ENCODE results near the gene TPGS1.

TPGS1 gene

DNA sequence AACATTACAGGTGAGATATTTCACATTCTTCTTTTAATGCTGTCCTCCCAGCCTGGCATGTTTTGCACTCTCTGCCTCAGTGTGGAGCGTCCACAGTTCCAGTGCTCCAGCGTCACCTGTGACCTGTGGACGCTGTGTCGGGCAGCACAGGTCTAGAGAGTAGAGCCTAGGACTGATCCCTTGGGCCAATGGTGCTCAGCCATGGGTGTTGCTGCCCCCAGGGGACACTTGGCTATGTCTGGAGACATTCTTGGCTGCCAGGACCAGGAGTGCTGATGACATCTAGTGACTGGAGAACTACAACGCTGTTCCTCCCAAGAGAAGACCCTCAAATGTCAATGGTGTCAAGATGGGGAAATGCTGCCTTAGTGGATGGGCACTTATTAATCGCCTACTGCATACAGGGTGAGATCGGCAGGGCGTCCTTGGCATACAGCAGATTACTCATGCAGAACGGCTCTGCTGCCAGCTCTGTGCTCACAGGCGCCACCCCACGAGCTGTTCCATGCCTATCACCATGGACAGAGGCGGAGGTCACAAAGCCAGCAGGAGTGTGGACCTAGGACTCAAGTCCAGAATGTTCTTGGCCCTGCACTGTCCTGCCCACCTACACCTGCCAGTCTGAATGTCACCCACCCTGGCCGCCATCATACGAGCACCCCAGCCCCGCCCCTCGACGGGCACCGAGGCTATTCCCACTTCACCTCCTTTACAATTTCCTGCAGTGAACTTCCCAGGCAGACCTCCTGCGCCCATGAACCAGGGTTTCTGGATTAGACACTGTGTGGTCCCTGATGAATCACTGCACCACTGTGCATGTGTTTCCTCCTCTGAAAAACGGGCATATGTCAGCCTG lies 24.9 kb upstream of the TPGS1 start:
- no peaks in the 10 kb centered on the region for H3K36me3 ChIP-seq
- no peak overlapping the region for H3K27ac ChIP-seq
- TF ChIP-seq, protein P1, sequence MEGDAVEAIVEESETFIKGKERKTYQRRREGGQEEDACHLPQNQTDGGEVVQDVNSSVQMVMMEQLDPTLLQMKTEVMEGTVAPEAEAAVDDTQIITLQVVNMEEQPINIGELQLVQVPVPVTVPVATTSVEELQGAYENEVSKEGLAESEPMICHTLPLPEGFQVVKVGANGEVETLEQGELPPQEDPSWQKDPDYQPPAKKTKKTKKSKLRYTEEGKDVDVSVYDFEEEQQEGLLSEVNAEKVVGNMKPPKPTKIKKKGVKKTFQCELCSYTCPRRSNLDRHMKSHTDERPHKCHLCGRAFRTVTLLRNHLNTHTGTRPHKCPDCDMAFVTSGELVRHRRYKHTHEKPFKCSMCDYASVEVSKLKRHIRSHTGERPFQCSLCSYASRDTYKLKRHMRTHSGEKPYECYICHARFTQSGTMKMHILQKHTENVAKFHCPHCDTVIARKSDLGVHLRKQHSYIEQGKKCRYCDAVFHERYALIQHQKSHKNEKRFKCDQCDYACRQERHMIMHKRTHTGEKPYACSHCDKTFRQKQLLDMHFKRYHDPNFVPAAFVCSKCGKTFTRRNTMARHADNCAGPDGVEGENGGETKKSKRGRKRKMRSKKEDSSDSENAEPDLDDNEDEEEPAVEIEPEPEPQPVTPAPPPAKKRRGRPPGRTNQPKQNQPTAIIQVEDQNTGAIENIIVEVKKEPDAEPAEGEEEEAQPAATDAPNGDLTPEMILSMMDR (IDR thresholded peaks at IDR 0.05): no peak
- H3K4me1 ChIP-seq (ENCODE audit: control insufficient read depth in 1 of 2, insufficient read depth in 1 of 2, low read depth in 1 of 2, low read length in 1 of 2): no peaks in the 10 kb centered on the region
- H3K9me3 ChIP-seq: no peaks in the 10 kb centered on the region
- H3K27me3 ChIP-seq: peaks cover 68% of the 10 kb centered on the region
- no peak overlapping the region for H3K4me3 ChIP-seq (ENCODE audit: low read depth in 1 of 2, low read length in 1 of 2)

DNA sequence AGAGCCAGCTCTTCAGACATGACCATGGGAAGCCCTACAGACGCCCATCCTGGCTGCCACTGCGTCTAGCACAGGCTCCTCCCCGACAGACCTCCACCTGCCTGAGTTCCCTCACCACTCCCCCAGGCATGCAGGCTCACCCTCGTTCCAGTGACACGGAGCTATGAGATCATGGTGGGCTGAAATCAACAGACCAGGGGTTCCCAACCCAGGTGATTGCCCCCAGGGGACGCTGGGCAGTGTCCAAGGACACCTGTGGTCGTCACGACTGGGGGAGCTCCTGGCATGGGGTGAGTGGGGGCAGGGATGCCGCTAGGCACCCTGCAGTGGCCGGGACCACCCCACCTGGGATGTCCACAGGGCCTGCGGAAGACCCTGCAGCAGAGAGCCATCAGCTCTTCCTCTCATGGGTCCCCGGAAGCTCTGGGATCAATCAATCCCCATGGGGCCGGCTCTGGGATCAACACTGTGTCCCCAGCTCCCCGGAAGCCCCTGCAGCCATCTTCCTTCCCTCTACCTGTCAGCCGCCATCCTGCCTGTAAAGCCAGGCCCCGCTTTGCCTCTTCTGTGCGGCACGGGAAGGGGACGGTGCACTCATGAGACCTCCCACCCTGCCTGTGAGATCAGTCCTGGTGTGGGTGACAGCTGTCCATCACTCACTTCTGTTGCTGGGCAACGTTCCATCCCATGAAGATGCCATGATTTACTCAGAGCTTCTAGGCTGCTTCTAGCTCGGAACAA lies 23.8 kb upstream of the TPGS1 start:
- TF ChIP-seq, protein P1 (IDR thresholded peaks at IDR 0.05): no peak
- Histone ChIP-seq H3K9me3 (no peaks in the 10 kb centered on the region), H3K27me3 (peaks cover 60% of the 10 kb centered on the region), H3K36me3 (no peaks in the 10 kb centered on the region), H3K4me1 (ENCODE audit: control insufficient read depth in 1 of 2, insufficient read depth in 1 of 2, low read depth in 1 of 2, low read length in 1 of 2) (peaks cover 0 to 2% of the 10 kb centered on the region in 2 experiments), H3K4me3 (ENCODE audit: low read depth in 1 of 2, low read length in 1 of 2) (no peak overlapping the region), H3K27ac (no peak overlapping the region)

DNA sequence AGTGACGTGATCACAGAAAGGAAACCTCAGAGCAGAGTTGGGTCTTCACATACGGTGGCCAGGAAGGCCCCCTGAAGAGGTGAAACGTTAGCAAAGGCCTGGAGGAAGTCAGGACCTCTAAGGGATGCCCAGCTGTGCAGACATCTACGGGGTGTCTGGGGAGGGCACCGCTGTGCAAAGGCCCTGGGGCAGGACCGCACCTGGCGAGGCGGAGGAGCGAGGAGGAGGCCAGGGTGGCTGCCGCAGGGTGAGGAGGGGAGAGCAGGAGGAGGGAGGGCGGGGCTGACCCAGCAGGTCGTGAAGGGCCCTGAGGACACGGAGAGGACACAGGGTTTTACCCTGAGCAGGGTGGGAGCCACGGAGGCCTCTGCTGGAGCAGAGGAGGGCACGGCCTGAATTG lies 22.8 kb upstream of the TPGS1 start:
- peaks cover 3 to 5% of the 10 kb centered on the region in 2 experiments for H3K4me1 ChIP-seq (ENCODE audit: control insufficient read depth in 1 of 2, insufficient read depth in 1 of 2, low read depth in 1 of 2, low read length in 1 of 2)
- no peaks in the 10 kb centered on the region for H3K36me3 ChIP-seq
- TF ChIP-seq, protein P1 (IDR thresholded peaks at IDR 0.05): no peak
- no peak overlapping the region for H3K4me3 ChIP-seq (ENCODE audit: low read depth in 1 of 2, low read length in 1 of 2)
- no peaks in the 10 kb centered on the region for H3K9me3 ChIP-seq
- no peak overlapping the region for H3K27ac ChIP-seq
- peaks cover 54% of the 10 kb centered on the region for H3K27me3 ChIP-seq

DNA sequence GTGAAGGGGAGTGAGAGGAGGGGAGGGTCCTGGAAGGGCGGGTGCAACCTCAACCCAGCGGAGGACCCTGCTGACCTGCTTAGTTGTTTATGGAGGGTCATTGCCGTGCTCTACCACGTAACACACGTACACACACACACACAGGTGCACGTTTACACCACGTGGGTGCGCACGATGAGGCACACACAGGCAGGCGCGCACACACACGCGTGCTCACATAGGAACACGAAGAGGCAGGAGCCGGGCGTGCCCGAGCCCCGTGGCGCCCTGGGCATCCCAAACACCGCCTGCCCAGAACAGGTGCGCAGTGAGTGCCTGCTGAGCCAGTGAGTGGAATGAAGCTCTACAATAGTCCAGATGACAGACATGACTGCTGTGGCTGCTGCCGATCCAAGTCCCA lies 22.2 kb upstream of the TPGS1 start:
- H3K27ac ChIP-seq: no peak overlapping the region

DNA sequence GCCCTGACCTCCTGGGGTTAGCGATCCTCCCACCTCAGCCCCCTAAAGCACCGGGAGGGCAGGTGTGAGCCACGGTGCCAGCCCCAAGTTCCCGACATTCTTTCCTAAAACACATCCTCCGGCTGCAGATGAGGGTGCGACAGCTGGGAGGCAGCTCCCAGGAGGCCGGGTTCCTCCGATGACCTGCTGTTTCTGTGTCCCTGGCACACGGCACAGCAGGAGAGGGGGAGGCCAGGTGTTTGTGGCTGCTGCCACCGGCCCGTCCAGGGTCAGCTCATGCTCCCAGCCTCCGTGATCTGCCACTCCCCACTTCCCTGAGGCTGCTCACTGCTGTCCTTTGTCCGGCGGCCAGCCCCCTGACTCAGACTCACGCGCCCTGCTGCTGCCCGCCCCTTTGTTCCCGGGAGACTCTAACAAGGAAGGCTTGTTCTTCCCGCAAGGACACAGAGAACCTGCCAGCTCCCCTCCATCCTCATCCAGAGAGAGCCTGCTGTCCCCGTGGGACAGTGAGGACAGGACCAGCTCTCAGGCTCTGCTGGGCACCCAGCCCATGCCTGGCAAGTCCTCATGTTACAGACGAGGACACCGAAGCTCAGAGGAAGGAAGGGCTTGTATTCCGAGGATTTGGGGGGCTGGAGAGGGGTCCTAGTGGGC lies 21.6 kb upstream of the TPGS1 start:
- Histone ChIP-seq H3K36me3 (no peaks in the 10 kb centered on the region), H3K27ac (no peak overlapping the region), H3K27me3 (peaks cover 54% of the 10 kb centered on the region), H3K4me3 (ENCODE audit: low read depth in 1 of 2, low read length in 1 of 2) (no peak overlapping the region), H3K4me1 (ENCODE audit: control insufficient read depth in 1 of 2, insufficient read depth in 1 of 2, low read depth in 1 of 2, low read length in 1 of 2) (peaks cover 11 to 15% of the 10 kb centered on the region in 2 experiments), H3K9me3 (no peaks in the 10 kb centered on the region)
- TF ChIP-seq, protein P1 (IDR thresholded peaks at IDR 0.05): no peak

More for the DNA sequence above, 22.2 kb upstream of the TPGS1 start:
- Histone ChIP-seq H3K4me3 (ENCODE audit: low read depth in 1 of 2, low read length in 1 of 2) (no peak overlapping the region), H3K4me1 (ENCODE audit: control insufficient read depth in 1 of 2, insufficient read depth in 1 of 2, low read depth in 1 of 2, low read length in 1 of 2) (peaks cover 8 to 11% of the 10 kb centered on the region in 2 experiments), H3K9me3 (no peaks in the 10 kb centered on the region), H3K27me3 (peaks cover 54% of the 10 kb centered on the region), H3K36me3 (no peaks in the 10 kb centered on the region)
- TF ChIP-seq, protein P1 (IDR thresholded peaks at IDR 0.05): no peak

Measured in neutrophil (primary cell).